ENCODE measurements around the gene TXK. TPM values are rescaled to one million over a fixed set of nuclear protein-coding genes. Genes with fewer than 3 reads are reported as not detected.
A peak's percentile ranks its signal among the peaks of the same experiment; 100 is the strongest.

TXK gene
- total RNA-seq, 2 donors from 2014 or later, result 0.62 to 0.84 TPM

- peak; percentile 26 for DNase-seq
- ATAC-seq, result no peak
- intact Hi-C loops (cut with DNase I), result no loop called here
Measured at GRCh38 chr4:48139691-48140090, 5.6 kb upstream of the TXK start.

GRCh38 chr4:48138936-48139335, 4.9 kb upstream of the TXK start:
- intact Hi-C loops (cut with DNase I), result no loop called here
- ATAC-seq, result no peak
- no peak for DNase-seq

- DNase-seq, result no peak
- ATAC-seq, result no peak
- intact Hi-C loops (cut with DNase I), result no loop called here
Measured at GRCh38 chr4:48138511-48138910, 4.5 kb upstream of the TXK start.

- no peak for DNase-seq
- intact Hi-C loops (cut with DNase I), result no loop called here
- no peak for ATAC-seq
Measured at GRCh38 chr4:48137846-48138245, 3.8 kb upstream of the TXK start.

GRCh38 chr4:48133669-48134068, 381 bp downstream of the TXK start:
- intact Hi-C loops (cut with DNase I), result no loop called here

GRCh38 chr4:48131736-48132135, 2.3 kb downstream of the TXK start:
- no peak for DNase-seq
- no peak for ATAC-seq
- intact Hi-C loops (cut with DNase I), result no loop called here

More at GRCh38 chr4:48133669-48134068, 381 bp downstream of the TXK start:
- no peak for DNase-seq
- ATAC-seq, result no peak

GRCh38 chr4:48130100-48130499, 4.0 kb downstream of the TXK start:
- DNase-seq (no peak), ATAC-seq (peak; percentile 48 to 62)
- intact Hi-C loops (cut with DNase I), result no loop called here

GRCh38 chr4:48129307-48130014, 4.6 kb downstream of the TXK start:
- intact Hi-C loops (cut with DNase I), result loop anchor here in 1 of 2 donors (5.0 to 10.0 kb wide), 2 partner anchors 145 to 418 kb away; no protein-coding TSS in a partner anchor
- DNase-seq (peak; percentile 38), ATAC-seq (peak; percentile 36 to 46)

GRCh38 chr4:48127682-48128404, 6.2 kb downstream of the TXK start:
- peak; percentile 49 for DNase-seq
- ATAC-seq, result peak; percentile 81 to 83
- intact Hi-C loops (cut with DNase I), result loop anchor here in 1 of 2 donors (5.0 to 10.0 kb wide), 2 partner anchors 147 to 419 kb away; no protein-coding TSS in a partner anchor

GRCh38 chr4:48127231-48127630, 6.8 kb downstream of the TXK start:
- DNase-seq, result no peak
- intact Hi-C loops (cut with DNase I), result loop anchor here in 1 of 2 donors (5.0 to 10.0 kb wide), 2 partner anchors 148 to 420 kb away; no protein-coding TSS in a partner anchor
- ATAC-seq, result no peak

GRCh38 chr4:48126621-48127020, 7.4 kb downstream of the TXK start:
- intact Hi-C loops (cut with DNase I), result loop anchor here in 1 of 2 donors (5.0 to 10.0 kb wide), 2 partner anchors 148 to 421 kb away; no protein-coding TSS in a partner anchor
- ATAC-seq (no peak), DNase-seq (no peak)

- no peak for DNase-seq
- no peak for ATAC-seq
- intact Hi-C loops (cut with DNase I), result loop anchor here in 1 of 2 donors (5.0 to 10.0 kb wide), 2 partner anchors 150 to 422 kb away; no protein-coding TSS in a partner anchor
Measured at GRCh38 chr4:48124870-48125269, 9.2 kb downstream of the TXK start.

GRCh38 chr4:48122756-48123155, 11.3 kb downstream of the TXK start:
- ATAC-seq (no peak), DNase-seq (no peak)
- intact Hi-C loops (cut with DNase I), result loop anchor here in 1 of 2 donors (10.0 kb wide), 1 partner anchor 152 kb away; no protein-coding TSS in a partner anchor

- ATAC-seq, result no peak
- DNase-seq, result no peak
- intact Hi-C loops (cut with DNase I), result loop anchor here in 1 of 2 donors (10.0 kb wide), 1 partner anchor 154 kb away; no protein-coding TSS in a partner anchor
Measured at GRCh38 chr4:48121180-48121579, 12.9 kb downstream of the TXK start.

- intact Hi-C loops (cut with DNase I), result loop anchor here in 1 of 2 donors (10.0 kb wide), 1 partner anchor 155 kb away; no protein-coding TSS in a partner anchor
- ATAC-seq (no peak), DNase-seq (no peak)
Measured at GRCh38 chr4:48120132-48120531, 13.9 kb downstream of the TXK start.

GRCh38 chr4:48119646-48120045, 14.4 kb downstream of the TXK start:
- DNase-seq (no peak), ATAC-seq (no peak)
- intact Hi-C loops (cut with DNase I), result loop anchor here in 1 of 2 donors (10.0 kb wide), 1 partner anchor 155 kb away; no protein-coding TSS in a partner anchor

- ATAC-seq (no peak), DNase-seq (no peak)
- intact Hi-C loops (cut with DNase I), result no loop called here
Measured at GRCh38 chr4:48118081-48118480, 16.0 kb downstream of the TXK start.

- DNase-seq (no peak), ATAC-seq (no peak)
- intact Hi-C loops (cut with DNase I), result no loop called here
Measured at GRCh38 chr4:48116582-48116981, 17.5 kb downstream of the TXK start.

GRCh38 chr4:48114412-48114811, 19.6 kb downstream of the TXK start:
- intact Hi-C loops (cut with DNase I), result loop anchor here in 1 of 2 donors (5.0 kb wide), 1 partner anchor 53 kb away; no protein-coding TSS in a partner anchor
- ATAC-seq (no peak), DNase-seq (no peak)

Measured in left cardiac atrium (tissue), 4 donors.